Gastrocnemius medialis (tissue), 4 donors: Measurements from ENCODE around the gene BAIAP2L2.

ENCODE experiments used
- CTCF ChIP-seq, 5 experiments: fragments of 450-650 bp in 3 of 5; fragments of 200-600 bp in 2 of 5; sonication (generic) in 2 of 5; IDR thresholded peaks in 4 of 5; conservative IDR thresholded peaks in 1 of 5; 1 replicate in 4 of 5; 2 replicates in 1 of 5; pipeline ENCODE4 v1.5.1; 2016 to 2019; ENCODE audit warnings: antibody characterized with exemption in 5 of 5, mild to moderate bottlenecking in 3 of 5, moderate library complexity in 3 of 5
- POLR2A ChIP-seq, 2 donors: fragments of 450-650 bp; IDR thresholded peaks; one replicate each; pipeline ENCODE4 v1.6.1; 2017; ENCODE audit warnings: antibody characterized with exemption in 2 of 2, mild to moderate bottlenecking in 2 of 2, moderate library complexity in 2 of 2

GRCh38 chr22:38148245-38148644 is 37.8 kb upstream of the BAIAP2L2 start:
- TF ChIP-seq CTCF (IDR thresholded peaks at IDR 0.05 in 4 of 5, conservative IDR thresholded peaks at IDR 0.05 in 1 of 5) (no peak), POLR2A (IDR thresholded peaks at IDR 0.05) (no peak)
